Measurements from ENCODE around the gene INPP5D.

Gene INPP5D

GRCh38 chr2:233209117-233209532, 149.0 kb downstream of the INPP5D start:
- TF ChIP-seq CTCF (IDR thresholded peaks at IDR 0.05; ENCODE audit: unreplicated experiment in 3 of 3): no peak
- no peaks in the 10 kb centered on the region for H3K36me3 Mint-ChIP-seq (ENCODE audit: low read depth)
- peaks cover 15% of the 10 kb centered on the region for H3K27me3 Mint-ChIP-seq (ENCODE audit: low read depth)
- no peaks in the 10 kb centered on the region for H3K9me3 Mint-ChIP-seq
- peak overlapping the region in 1 of 3 experiments; percentile 45 for H3K27ac Mint-ChIP-seq
- H3K4me3 Mint-ChIP-seq: no peak overlapping the region
- H3K4me1 Mint-ChIP-seq: peaks cover 26% of the 10 kb centered on the region

GRCh38 chr2:233209533-233210171, 149.5 kb downstream of the INPP5D start:
- Mint-ChIP-seq H3K4me1 (peaks cover 26% of the 10 kb centered on the region), H3K27ac (peak overlapping the region in 2 of 3 experiments; percentile 45 to 66), H3K36me3 (ENCODE audit: low read depth) (no peaks in the 10 kb centered on the region), H3K9me3 (no peaks in the 10 kb centered on the region), H3K27me3 (ENCODE audit: low read depth) (peaks cover 15% of the 10 kb centered on the region), H3K4me3 (no peak overlapping the region)
- TF ChIP-seq CTCF (IDR thresholded peaks at IDR 0.05; ENCODE audit: unreplicated experiment in 3 of 3): no peak

- H3K4me1 Mint-ChIP-seq: peaks cover 26% of the 10 kb centered on the region
- no peaks in the 10 kb centered on the region for H3K9me3 Mint-ChIP-seq
- no peak for TF ChIP-seq CTCF (IDR thresholded peaks at IDR 0.05; ENCODE audit: unreplicated experiment in 3 of 3)
- no peaks in the 10 kb centered on the region for H3K36me3 Mint-ChIP-seq (ENCODE audit: low read depth)
- peak overlapping the region in 1 of 3 experiments; percentile 9 for H3K4me3 Mint-ChIP-seq
- H3K27me3 Mint-ChIP-seq (ENCODE audit: low read depth): peaks cover 12% of the 10 kb centered on the region
- H3K27ac Mint-ChIP-seq: peak overlapping the region in 2 of 3 experiments; percentile 45 to 66
Observed at GRCh38 chr2:233210281-233210680, 150.1 kb downstream of the INPP5D start.

GRCh38 chr2:233210843-233211547, 150.9 kb downstream of the INPP5D start:
- no peak for TF ChIP-seq CTCF (IDR thresholded peaks at IDR 0.05; ENCODE audit: unreplicated experiment in 3 of 3)
- Mint-ChIP-seq H3K36me3 (ENCODE audit: low read depth) (no peaks in the 10 kb centered on the region), H3K4me1 (peaks cover 26% of the 10 kb centered on the region), H3K27me3 (ENCODE audit: low read depth) (peaks cover 12% of the 10 kb centered on the region), H3K27ac (peak overlapping the region in 2 of 3 experiments; percentile 45 to 70), H3K9me3 (no peaks in the 10 kb centered on the region), H3K4me3 (no peak overlapping the region)

GRCh38 chr2:233211548-233211895, 151.4 kb downstream of the INPP5D start:
- Mint-ChIP-seq H3K27me3 (ENCODE audit: low read depth) (peaks cover 12% of the 10 kb centered on the region), H3K4me1 (peaks cover 26% of the 10 kb centered on the region), H3K27ac (peak overlapping the region in 2 of 3 experiments; percentile 45 to 70), H3K4me3 (no peak overlapping the region), H3K36me3 (ENCODE audit: low read depth) (no peaks in the 10 kb centered on the region), H3K9me3 (no peaks in the 10 kb centered on the region)
- TF ChIP-seq CTCF (IDR thresholded peaks at IDR 0.05; ENCODE audit: unreplicated experiment in 3 of 3): no peak
